ENCODE measurements around the gene EFHC1. TPM values are rescaled to one million over a fixed set of nuclear protein-coding genes. Genes with fewer than 3 reads are reported as not detected.

EFHC1 gene
- total RNA-seq, 3 donors from 2014 or later = 26.2 to 55.8 (median 36.7) TPM

DNA sequence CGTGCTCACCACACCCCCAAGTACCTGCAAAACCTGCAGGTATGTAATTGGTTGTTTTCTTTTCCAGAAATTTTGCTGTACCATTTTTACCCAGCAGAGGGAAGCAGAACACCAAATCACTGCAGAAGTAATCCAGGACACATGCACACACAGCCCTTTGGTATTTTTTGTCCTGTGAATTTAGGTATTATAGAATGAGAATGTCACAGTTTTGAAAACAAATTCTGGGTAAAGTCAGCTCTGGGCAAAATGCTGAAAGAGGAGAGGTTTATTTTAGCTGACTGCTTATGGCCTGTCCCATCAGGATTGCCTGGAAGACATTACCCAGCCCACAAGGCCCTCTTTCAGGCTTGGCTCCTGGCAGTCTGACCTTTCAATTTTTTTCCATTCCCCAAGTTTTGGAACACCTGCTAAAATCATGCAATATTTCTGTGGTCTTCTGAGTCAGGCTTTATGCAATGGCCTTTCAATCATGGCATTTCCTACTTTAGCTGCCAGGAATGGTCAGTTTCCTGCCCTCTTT, 3.5 kb upstream of the EFHC1 start:
- H3K36me3 ChIP-seq = no peaks in the 10 kb centered on the region
- intact Hi-C loops (cut with DNase I; ENCODE audit: low total_unique reads) = loop anchor here (2.0 to 5.0 kb wide), 2 partner anchors 181 to 248 kb away; no protein-coding TSS in a partner anchor
- no peak for DNase-seq (ENCODE audit: low spot score in 2 of 2)
- H3K9me3 ChIP-seq = no peaks in the 10 kb centered on the region
- no peaks in the 10 kb centered on the region for H3K4me1 ChIP-seq
- no peak overlapping the region for H3K27ac ChIP-seq
- no peak overlapping the region for H3K4me3 ChIP-seq
- TF ChIP-seq CTCF (IDR thresholded peaks at IDR 0.05) (peak; percentile 77 to 89 (median 82)), POLR2AphosphoS5 (IDR thresholded peaks at IDR 0.05) (no peak), POLR2A (IDR thresholded peaks at IDR 0.05) (no peak)
- H3K27me3 ChIP-seq = no peaks in the 10 kb centered on the region

- H3K27ac ChIP-seq = peak overlapping the region in 1 of 2 donors; percentile 24
Measured at GRCh38 chr6:52417675-52418111, 2.4 kb upstream of the EFHC1 start.

GRCh38 chr6:52418606-52419005, 1.5 kb upstream of the EFHC1 start:
- DNase-seq (ENCODE audit: low spot score in 2 of 2) = no peak
- H3K4me1 ChIP-seq = no peaks in the 10 kb centered on the region
- H3K36me3 ChIP-seq = no peaks in the 10 kb centered on the region
- no peaks in the 10 kb centered on the region for H3K27me3 ChIP-seq
- no peak overlapping the region for H3K4me3 ChIP-seq
- intact Hi-C loops (cut with DNase I; ENCODE audit: low total_unique reads) = loop anchor here (5.0 kb wide), 1 partner anchor 179 kb away; no protein-coding TSS in a partner anchor
- no peak overlapping the region for H3K27ac ChIP-seq
- TF ChIP-seq POLR2AphosphoS5 (IDR thresholded peaks at IDR 0.05) (no peak), CTCF (IDR thresholded peaks at IDR 0.05) (no peak), POLR2A (IDR thresholded peaks at IDR 0.05) (no peak)
- H3K9me3 ChIP-seq = no peaks in the 10 kb centered on the region

More at GRCh38 chr6:52417675-52418111, 2.4 kb upstream of the EFHC1 start:
- H3K4me1 ChIP-seq = no peaks in the 10 kb centered on the region
- DNase-seq (ENCODE audit: low spot score in 2 of 2) = no peak
- no peaks in the 10 kb centered on the region for H3K36me3 ChIP-seq
- no peaks in the 10 kb centered on the region for H3K9me3 ChIP-seq
- no peak overlapping the region for H3K4me3 ChIP-seq
- intact Hi-C loops (cut with DNase I; ENCODE audit: low total_unique reads) = loop anchor here (2.0 to 5.0 kb wide), 2 partner anchors 180 to 247 kb away; no protein-coding TSS in a partner anchor
- no peaks in the 10 kb centered on the region for H3K27me3 ChIP-seq
- TF ChIP-seq CTCF (IDR thresholded peaks at IDR 0.05) (no peak), POLR2AphosphoS5 (IDR thresholded peaks at IDR 0.05) (no peak), POLR2A (IDR thresholded peaks at IDR 0.05) (no peak)

GRCh38 chr6:52420668-52421358, 671 bp downstream of the EFHC1 start:
- intact Hi-C loops (cut with DNase I; ENCODE audit: low total_unique reads) = loop anchor here (10.0 kb wide), 1 partner anchor 84 kb away; no protein-coding TSS in a partner anchor

More at GRCh38 chr6:52420668-52421358, 671 bp downstream of the EFHC1 start:
- no peaks in the 10 kb centered on the region for H3K27me3 ChIP-seq
- H3K9me3 ChIP-seq = no peaks in the 10 kb centered on the region
- peak overlapping the region; percentile 66 to 77 (median 76) for H3K4me3 ChIP-seq
- no peak for DNase-seq (ENCODE audit: low spot score in 2 of 2)
- H3K36me3 ChIP-seq = no peaks in the 10 kb centered on the region
- peak overlapping the region; percentile 91 to 92 for H3K27ac ChIP-seq
- TF ChIP-seq POLR2AphosphoS5 (IDR thresholded peaks at IDR 0.05) = no peak
- no peak for TF ChIP-seq CTCF (IDR thresholded peaks at IDR 0.05)
- no peak for TF ChIP-seq POLR2A (IDR thresholded peaks at IDR 0.05)
- H3K4me1 ChIP-seq = no peaks in the 10 kb centered on the region

All from breast epithelium (tissue), 4 donors.